Stimulated activated naive CD8-positive, alpha-beta T cell treated with anti-CD3 and anti-CD28 coated beads, Interleukin-15, Interleukin-2, amounts not matched to agents 100 ng/mL and 50 ng/mL, for 24 hours (primary cell): Measurements from ENCODE around the gene BCR.
A peak's percentile ranks its signal among the peaks of the same experiment; 100 is the strongest.

Source experiments
- H3K27ac Mint-ChIP-seq: one replicate; pipeline ENCODE4 v1.8.0; 2021; ENCODE audit warnings: mild to moderate bottlenecking, mixed read lengths
- H3K27me3 Mint-ChIP-seq: one replicate; pipeline ENCODE4 v1.8.0; 2021; ENCODE audit warnings: mixed read lengths
- H3K36me3 Mint-ChIP-seq: one replicate; pipeline ENCODE4 v1.8.0; 2021; ENCODE audit warnings: low read depth, mixed read lengths
- H3K4me1 Mint-ChIP-seq: one replicate; pipeline ENCODE4 v1.8.0; 2021; ENCODE audit warnings: low read depth, mixed read lengths
- H3K4me3 Mint-ChIP-seq: one replicate; pipeline ENCODE4 v1.8.0; 2021; ENCODE audit warnings: mild to moderate bottlenecking, mixed read lengths
- H3K9me3 Mint-ChIP-seq: one replicate; pipeline ENCODE4 v1.8.0; 2021; ENCODE audit warnings: mixed read lengths

BCR gene

DNA sequence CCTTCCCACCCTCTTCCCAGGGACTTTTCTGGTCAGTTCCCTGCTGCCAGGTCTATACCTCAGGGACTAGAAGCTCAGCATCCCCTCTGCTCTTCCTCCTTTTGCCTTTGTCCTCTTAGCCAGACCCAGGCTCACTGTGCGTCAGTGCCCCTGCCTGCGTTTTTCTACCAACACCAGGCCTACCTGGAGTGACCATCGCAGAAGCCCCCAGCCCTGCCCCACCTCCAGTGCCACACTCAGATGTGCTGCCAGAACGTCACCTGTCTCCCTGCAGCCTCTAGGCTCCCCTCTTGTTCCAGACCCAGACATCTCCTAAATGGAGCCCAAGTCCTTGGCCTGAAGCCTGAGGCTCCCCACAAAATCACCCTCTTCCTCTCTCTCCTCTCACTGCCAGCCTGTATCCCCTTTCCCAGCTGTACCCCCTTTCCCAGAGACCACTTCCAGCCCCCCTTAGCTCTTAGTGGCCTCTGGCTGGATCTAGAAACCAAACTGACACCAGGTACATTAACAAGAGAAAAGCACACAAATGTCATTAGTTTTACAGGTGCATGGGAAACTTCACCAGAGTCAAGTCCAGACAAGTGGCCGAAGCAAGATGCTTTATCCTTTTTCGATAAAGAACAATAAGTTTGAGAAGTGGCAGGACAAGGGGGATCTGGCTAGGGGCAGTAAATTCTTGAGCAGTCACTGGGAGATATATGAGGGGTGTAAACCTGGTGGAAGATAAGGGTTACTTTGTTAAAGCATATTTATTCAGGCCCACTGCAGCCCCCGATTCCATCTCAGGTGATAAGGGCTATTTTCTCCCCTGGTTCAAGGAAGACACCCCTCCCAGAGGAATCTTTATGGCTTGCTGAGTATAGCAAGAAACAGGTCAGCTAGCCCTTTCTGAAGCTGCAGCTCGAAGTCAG lies 61.5 kb downstream of the BCR start:
- Mint-ChIP-seq H3K4me1 (peaks cover 94% of the 10 kb centered on the region), H3K4me3 (peak overlapping the region; percentile 19), H3K9me3 (no peaks in the 10 kb centered on the region), H3K36me3 (peaks cover 10% of the 10 kb centered on the region), H3K27ac (peak overlapping the region; percentile 46), H3K27me3 (no peaks in the 10 kb centered on the region)

GRCh38 chr22:23242473-23243001 lies 62.2 kb downstream of the BCR start:
- Mint-ChIP-seq H3K4me1 (peaks cover 94% of the 10 kb centered on the region), H3K27me3 (no peaks in the 10 kb centered on the region), H3K36me3 (peaks cover 8% of the 10 kb centered on the region), H3K27ac (peak overlapping the region; percentile 80), H3K9me3 (no peaks in the 10 kb centered on the region), H3K4me3 (peak overlapping the region; percentile 61)

GRCh38 chr22:23243006-23243573 lies 62.8 kb downstream of the BCR start:
- Mint-ChIP-seq H3K36me3 (peaks cover 5% of the 10 kb centered on the region), H3K27me3 (no peaks in the 10 kb centered on the region), H3K4me1 (peaks cover 94% of the 10 kb centered on the region), H3K27ac (peak overlapping the region; percentile 80), H3K4me3 (peak overlapping the region; percentile 61), H3K9me3 (no peaks in the 10 kb centered on the region)

GRCh38 chr22:23243859-23244689 lies 63.8 kb downstream of the BCR start:
- H3K27ac Mint-ChIP-seq, result peak overlapping the region; percentile 80
- peaks cover 95% of the 10 kb centered on the region for H3K4me1 Mint-ChIP-seq
- H3K9me3 Mint-ChIP-seq, result no peaks in the 10 kb centered on the region
- H3K36me3 Mint-ChIP-seq, result peaks cover 5% of the 10 kb centered on the region
- H3K27me3 Mint-ChIP-seq, result no peaks in the 10 kb centered on the region
- H3K4me3 Mint-ChIP-seq, result peak overlapping the region; percentile 61

GRCh38 chr22:23244690-23245044 lies 64.4 kb downstream of the BCR start:
- no peaks in the 10 kb centered on the region for H3K9me3 Mint-ChIP-seq
- no peaks in the 10 kb centered on the region for H3K27me3 Mint-ChIP-seq
- peak overlapping the region; percentile 80 for H3K27ac Mint-ChIP-seq
- peak overlapping the region; percentile 22 for H3K4me3 Mint-ChIP-seq
- H3K4me1 Mint-ChIP-seq, result peaks cover 96% of the 10 kb centered on the region
- peaks cover 5% of the 10 kb centered on the region for H3K36me3 Mint-ChIP-seq

- H3K9me3 Mint-ChIP-seq, result no peaks in the 10 kb centered on the region
- no peaks in the 10 kb centered on the region for H3K27me3 Mint-ChIP-seq
- peak overlapping the region; percentile 80 for H3K27ac Mint-ChIP-seq
- H3K4me3 Mint-ChIP-seq, result no peak overlapping the region
- H3K36me3 Mint-ChIP-seq, result peaks cover 5% of the 10 kb centered on the region
- peaks cover 97% of the 10 kb centered on the region for H3K4me1 Mint-ChIP-seq
Measured at GRCh38 chr22:23245045-23245798, 64.9 kb downstream of the BCR start.

- Mint-ChIP-seq H3K4me1 (peaks cover 98% of the 10 kb centered on the region), H3K4me3 (peak overlapping the region; percentile 17), H3K9me3 (no peaks in the 10 kb centered on the region), H3K36me3 (peaks cover 2% of the 10 kb centered on the region), H3K27me3 (no peaks in the 10 kb centered on the region), H3K27ac (peak overlapping the region; percentile 42)
Measured at GRCh38 chr22:23245799-23246136, 65.5 kb downstream of the BCR start.

DNA sequence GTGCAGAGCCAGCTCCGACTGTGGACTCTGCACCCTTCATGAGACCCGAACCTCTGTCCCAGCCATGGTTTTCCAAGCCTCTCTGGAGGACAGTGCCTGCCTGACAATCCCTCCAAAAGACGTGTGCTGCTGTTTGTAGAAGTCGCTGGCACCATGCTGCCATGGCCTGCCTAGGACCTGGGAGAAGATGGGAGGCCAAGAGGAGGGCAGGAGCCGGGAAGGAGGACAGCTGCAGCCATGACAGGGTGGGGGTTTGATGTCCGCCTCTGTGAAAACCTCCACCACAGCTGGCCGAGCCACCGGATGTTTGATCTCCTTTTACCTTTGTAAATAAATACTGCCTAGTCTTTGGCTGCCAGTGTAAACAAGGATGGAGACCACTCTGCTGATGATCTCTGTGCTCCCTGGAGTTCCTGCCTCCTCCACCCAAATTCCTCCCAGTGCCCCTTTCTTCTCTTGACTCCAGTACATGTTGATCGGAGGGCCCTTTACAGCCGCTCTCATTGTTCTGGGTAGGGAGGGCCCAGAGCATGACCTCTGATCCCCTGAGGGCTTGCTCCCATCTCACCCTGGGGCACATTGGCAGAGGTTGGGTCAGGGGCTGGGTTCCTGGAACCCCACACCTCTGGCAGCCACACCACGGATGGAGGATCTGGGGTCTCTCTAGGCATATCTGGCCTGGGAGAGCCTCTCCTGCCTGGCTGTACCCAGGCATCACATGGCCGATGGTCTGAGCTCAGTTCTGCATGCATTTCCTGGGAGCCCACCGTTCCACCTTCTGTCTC lies 66.9 kb downstream of the BCR start:
- no peaks in the 10 kb centered on the region for H3K27me3 Mint-ChIP-seq
- H3K9me3 Mint-ChIP-seq, result no peaks in the 10 kb centered on the region
- peaks cover 98% of the 10 kb centered on the region for H3K4me1 Mint-ChIP-seq
- no peak overlapping the region for H3K4me3 Mint-ChIP-seq
- H3K27ac Mint-ChIP-seq, result peak overlapping the region; percentile 52
- no peaks in the 10 kb centered on the region for H3K36me3 Mint-ChIP-seq

GRCh38 chr22:23248583-23248982 lies 68.3 kb downstream of the BCR start:
- H3K4me1 Mint-ChIP-seq, result peaks cover 85% of the 10 kb centered on the region
- H3K4me3 Mint-ChIP-seq, result no peak overlapping the region
- no peaks in the 10 kb centered on the region for H3K27me3 Mint-ChIP-seq
- H3K27ac Mint-ChIP-seq, result no peak overlapping the region
- no peaks in the 10 kb centered on the region for H3K36me3 Mint-ChIP-seq
- no peaks in the 10 kb centered on the region for H3K9me3 Mint-ChIP-seq

GRCh38 chr22:23250056-23250784 lies 69.9 kb downstream of the BCR start:
- Mint-ChIP-seq H3K36me3 (peaks cover 11% of the 10 kb centered on the region), H3K27ac (no peak overlapping the region), H3K9me3 (no peaks in the 10 kb centered on the region), H3K27me3 (no peaks in the 10 kb centered on the region), H3K4me1 (peaks cover 69% of the 10 kb centered on the region), H3K4me3 (no peak overlapping the region)

- peaks cover 11% of the 10 kb centered on the region for H3K36me3 Mint-ChIP-seq
- H3K27ac Mint-ChIP-seq, result no peak overlapping the region
- no peaks in the 10 kb centered on the region for H3K9me3 Mint-ChIP-seq
- H3K27me3 Mint-ChIP-seq, result no peaks in the 10 kb centered on the region
- H3K4me1 Mint-ChIP-seq, result peaks cover 68% of the 10 kb centered on the region
- no peak overlapping the region for H3K4me3 Mint-ChIP-seq
Measured at GRCh38 chr22:23250785-23251363, 70.6 kb downstream of the BCR start.

GRCh38 chr22:23251445-23252093 lies 71.3 kb downstream of the BCR start:
- H3K4me1 Mint-ChIP-seq, result peaks cover 62% of the 10 kb centered on the region
- peaks cover 11% of the 10 kb centered on the region for H3K36me3 Mint-ChIP-seq
- H3K27ac Mint-ChIP-seq, result peak overlapping the region; percentile 45
- no peak overlapping the region for H3K4me3 Mint-ChIP-seq
- no peaks in the 10 kb centered on the region for H3K27me3 Mint-ChIP-seq
- no peaks in the 10 kb centered on the region for H3K9me3 Mint-ChIP-seq
